Ishikawa (cell line): ENCODE data around the gene UBA3.

Source experiments
- CEBPB ChIP-seq: IDR thresholded peaks from 2 replicates; pipeline ENCODE4 v1.6.1; 2012
- CREB1 ChIP-seq: IDR thresholded peaks from 2 replicates; pipeline ENCODE4 v1.6.1; 2012; ENCODE audit warnings: low read depth
- EGR1 ChIP-seq: IDR thresholded peaks from 2 replicates; pipeline ENCODE4 v1.6.1; 2012
- EP300 ChIP-seq: IDR thresholded peaks from 2 replicates; pipeline ENCODE4 v1.6.1; 2012; ENCODE audit warnings: borderline replicate concordance
- FOXM1 ChIP-seq: IDR thresholded peaks from 2 replicates; pipeline ENCODE4 v1.6.1; 2012; ENCODE audit warnings: low read depth, borderline replicate concordance
- MAX ChIP-seq: IDR thresholded peaks from 2 replicates; pipeline ENCODE4 v1.6.1; 2012
- NFIC ChIP-seq: IDR thresholded peaks from 2 replicates; pipeline ENCODE4 v1.6.1; 2012
- RAD21 ChIP-seq: IDR thresholded peaks from 2 replicates; pipeline ENCODE4 v1.6.1; 2012; ENCODE audit warnings: low read depth
- TAF1 ChIP-seq: IDR thresholded peaks from 2 replicates; pipeline ENCODE4 v1.6.1; 2012; ENCODE audit warnings: low read depth, mild to moderate bottlenecking
- TCF12 ChIP-seq: IDR thresholded peaks from 2 replicates; pipeline ENCODE4 v1.6.1; 2012; ENCODE audit warnings: low read depth
- TEAD4 ChIP-seq: IDR thresholded peaks from 2 replicates; pipeline ENCODE4 v1.6.1; 2012
- USF1 ChIP-seq: IDR thresholded peaks from 2 replicates; pipeline ENCODE4 v1.6.1; 2012
- YY1 ChIP-seq: IDR thresholded peaks from 2 replicates; pipeline ENCODE4 v1.6.1; 2012; ENCODE audit warnings: low read depth
- ZBTB7A ChIP-seq: IDR thresholded peaks from 2 replicates; pipeline ENCODE4 v1.6.1; 2012; ENCODE audit warnings: low read depth
- TF ChIP-seq, protein P1 (sequence below): IDR thresholded peaks from 2 replicates; pipeline ENCODE4 v1.6.1; 2012; ENCODE audit warnings: low read depth, mild to moderate bottlenecking

The UBA3 gene

GRCh38 chr3:69020857-69021256, 59.3 kb downstream of the UBA3 start:
- TF ChIP-seq RAD21 (no peak), TEAD4 (no peak), FOXM1 (no peak)

DNA sequence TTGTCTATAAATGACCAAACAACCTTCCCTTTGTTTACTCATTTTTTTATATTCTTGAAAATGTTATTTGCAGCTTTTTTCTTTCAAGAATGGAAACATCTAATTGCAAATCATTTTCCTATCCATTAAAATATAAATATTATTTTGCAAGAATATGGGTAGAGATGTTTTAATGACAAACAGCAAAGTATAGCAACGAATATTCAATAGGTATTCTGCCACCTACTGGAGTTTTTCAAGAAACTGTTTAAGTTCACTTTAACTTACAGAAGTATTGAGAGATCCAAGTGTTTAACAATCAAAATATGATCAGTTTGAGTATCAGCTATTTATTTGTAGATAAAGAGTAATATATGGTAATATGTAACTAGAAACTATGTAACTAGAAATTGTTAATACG, 59.7 kb downstream of the UBA3 start:
- no peak for TF ChIP-seq TAF1
- no peak for TF ChIP-seq EP300
- no peak for TF ChIP-seq EGR1
- no peak for TF ChIP-seq NFIC
- TF ChIP-seq, protein P1, sequence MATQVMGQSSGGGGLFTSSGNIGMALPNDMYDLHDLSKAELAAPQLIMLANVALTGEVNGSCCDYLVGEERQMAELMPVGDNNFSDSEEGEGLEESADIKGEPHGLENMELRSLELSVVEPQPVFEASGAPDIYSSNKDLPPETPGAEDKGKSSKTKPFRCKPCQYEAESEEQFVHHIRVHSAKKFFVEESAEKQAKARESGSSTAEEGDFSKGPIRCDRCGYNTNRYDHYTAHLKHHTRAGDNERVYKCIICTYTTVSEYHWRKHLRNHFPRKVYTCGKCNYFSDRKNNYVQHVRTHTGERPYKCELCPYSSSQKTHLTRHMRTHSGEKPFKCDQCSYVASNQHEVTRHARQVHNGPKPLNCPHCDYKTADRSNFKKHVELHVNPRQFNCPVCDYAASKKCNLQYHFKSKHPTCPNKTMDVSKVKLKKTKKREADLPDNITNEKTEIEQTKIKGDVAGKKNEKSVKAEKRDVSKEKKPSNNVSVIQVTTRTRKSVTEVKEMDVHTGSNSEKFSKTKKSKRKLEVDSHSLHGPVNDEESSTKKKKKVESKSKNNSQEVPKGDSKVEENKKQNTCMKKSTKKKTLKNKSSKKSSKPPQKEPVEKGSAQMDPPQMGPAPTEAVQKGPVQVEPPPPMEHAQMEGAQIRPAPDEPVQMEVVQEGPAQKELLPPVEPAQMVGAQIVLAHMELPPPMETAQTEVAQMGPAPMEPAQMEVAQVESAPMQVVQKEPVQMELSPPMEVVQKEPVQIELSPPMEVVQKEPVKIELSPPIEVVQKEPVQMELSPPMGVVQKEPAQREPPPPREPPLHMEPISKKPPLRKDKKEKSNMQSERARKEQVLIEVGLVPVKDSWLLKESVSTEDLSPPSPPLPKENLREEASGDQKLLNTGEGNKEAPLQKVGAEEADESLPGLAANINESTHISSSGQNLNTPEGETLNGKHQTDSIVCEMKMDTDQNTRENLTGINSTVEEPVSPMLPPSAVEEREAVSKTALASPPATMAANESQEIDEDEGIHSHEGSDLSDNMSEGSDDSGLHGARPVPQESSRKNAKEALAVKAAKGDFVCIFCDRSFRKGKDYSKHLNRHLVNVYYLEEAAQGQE, result no peak
- no peak for TF ChIP-seq TCF12
- TF ChIP-seq USF1, result no peak
- no peak for TF ChIP-seq CEBPB

GRCh38 chr3:69016901-69017300, 63.3 kb downstream of the UBA3 start:
- TF ChIP-seq TEAD4 (no peak), NFIC (no peak), YY1 (no peak), FOXM1 (no peak), ZBTB7A (no peak), RAD21 (no peak), EGR1 (no peak), USF1 (no peak), CREB1 (no peak), CEBPB (no peak), MAX (no peak), TCF12 (no peak), TAF1 (no peak), EP300 (no peak)
- TF ChIP-seq, protein P1, result no peak

DNA sequence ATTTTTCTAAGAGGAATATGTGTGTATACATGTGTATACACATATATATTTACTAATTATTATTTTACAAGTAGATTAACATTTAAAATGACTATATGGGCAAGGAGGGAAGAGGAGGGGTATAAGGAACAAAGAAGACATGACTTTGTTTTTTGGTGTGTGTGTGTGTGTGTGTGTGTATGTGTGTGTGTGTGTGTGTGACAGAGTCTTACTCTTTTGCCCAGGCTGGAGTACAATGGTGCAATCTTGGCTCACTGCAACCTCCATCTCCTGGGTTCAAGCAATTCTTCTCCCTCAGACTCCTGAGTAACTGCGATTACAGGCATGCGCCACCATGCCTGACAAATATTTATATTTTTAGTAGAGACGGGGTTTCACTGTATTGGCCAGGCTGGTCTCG, 64.1 kb downstream of the UBA3 start:
- TF ChIP-seq CEBPB (no peak), FOXM1 (no peak), TCF12 (no peak), TAF1 (no peak), EP300 (no peak)

GRCh38 chr3:69014022-69014580, 66.1 kb downstream of the UBA3 start:
- no peak for TF ChIP-seq NFIC
- TF ChIP-seq MAX, result no peak
- no peak for TF ChIP-seq EGR1
- TF ChIP-seq TEAD4, result no peak
- no peak for TF ChIP-seq CREB1
- no peak for TF ChIP-seq YY1
- TF ChIP-seq RAD21, result no peak
- TF ChIP-seq FOXM1, result no peak
- no peak for TF ChIP-seq CEBPB
- TF ChIP-seq, protein P1, result no peak
- no peak for TF ChIP-seq TAF1
- no peak for TF ChIP-seq ZBTB7A
- TF ChIP-seq TCF12, result no peak
- TF ChIP-seq EP300, result no peak
